GM12878 (cell line): ENCODE results near the gene CNNM1. TPM values are rescaled to one million over a fixed set of nuclear protein-coding genes. Genes with fewer than 3 reads are reported as not detected.

ENCODE experiments used
- ATAC-seq: fragments of 200-7000 bp; cut with Tn5 transposase; 3 replicates; pipeline ENCODE4 v1.9.1; 2020; ENCODE audit warnings: mild to moderate bottlenecking, moderate library complexity
- BruUV-seq: library from RNA; stranded (reverse); fragments of 400-500 nt; replicated peaks from 2 replicates; lab custom pipeline; 2021; lab: Mats Ljungman, UMichigan
- CTCF ChIA-PET: fragments of 300-600 bp; sonication (Branson Sonifier 250); formaldehyde crosslinking; extraction: SDS; loops from one replicate; lab custom pipeline; 2021; ENCODE audit warnings: inconsistent platforms; lab: Yijun Ruan, JAX
- POLR2A ChIA-PET: fragments of 350-600 bp; formaldehyde crosslinking; extraction: SDS; loops from one replicate; lab custom pipeline; 2021; ENCODE audit warnings: inconsistent platforms; lab: Charles Lee
- RAD21 ChIA-PET: fragments of 300-600 bp; sonication (Branson Sonifier 250); formaldehyde crosslinking; loops from one replicate; lab custom pipeline; 2023; ENCODE audit warnings: antibody characterized with exemption; ENCODE audit not compliant: unreplicated experiment; lab: Charles Lee
- SMC1A ChIA-PET: fragments of 300-600 bp; sonication (Branson Sonifier 250); formaldehyde crosslinking; loops from one replicate; lab custom pipeline; 2023; ENCODE audit not compliant: unreplicated experiment, uncharacterized antibody; lab: Charles Lee
- DNase-seq: peaks from one replicate; pipeline ENCODE4 v3.0.0-alpha.2; 2011; ENCODE audit warnings: low read depth, low spot score
- FAIRE-seq: peaks from 3 replicates; lab custom pipeline; 2011; peaks lifted over from hg19 to GRCh38; lab: Jason Lieb, UNC
- H2AFZ ChIP-seq: 2 replicates; pipeline ENCODE4 v1.6.0; 2011; ENCODE audit warnings: low read depth, low read length, control low read depth; ENCODE audit not compliant: control insufficient read depth
- H3K27ac ChIP-seq: 2 replicates; pipeline ENCODE4 v1.5.1; 2011; ENCODE audit warnings: control low read depth; ENCODE audit not compliant: control insufficient read depth, insufficient read depth
- H3K27me3 ChIP-seq, 2 experiments: replicated peaks in 1 of 2; 2 replicates each; pipeline versions ENCODE4 v1.6.0 to v1.6.1; 2011; ENCODE audit warnings: low read length in 1 of 2; ENCODE audit not compliant: control insufficient read depth in 2 of 2, insufficient read depth in 2 of 2
- H3K36me3 ChIP-seq, 2 experiments: 2 replicates each; pipeline ENCODE4 v1.5.1; 2011; ENCODE audit warnings: low read length in 1 of 2; ENCODE audit not compliant: control insufficient read depth in 2 of 2, insufficient read depth in 2 of 2
- H3K4me1 ChIP-seq: 2 replicates; pipeline ENCODE4 v1.6.1; 2011; ENCODE audit warnings: mild to moderate bottlenecking, low read length, moderate library complexity, mixed read lengths; ENCODE audit not compliant: control insufficient read depth, insufficient read depth
- H3K4me2 ChIP-seq: 2 replicates; pipeline ENCODE4 v1.6.0; 2011; ENCODE audit warnings: control low read depth; ENCODE audit not compliant: control insufficient read depth, insufficient read depth
- H3K4me3 ChIP-seq: fragments of 200-600 bp; sonication (generic); 2 replicates; pipeline ENCODE4 v1.5.1; 2016
- H3K79me2 ChIP-seq: 2 replicates; pipeline ENCODE4 v1.6.0; 2011; ENCODE audit warnings: low read length; ENCODE audit not compliant: control insufficient read depth, insufficient read depth
- H3K9ac ChIP-seq: 2 replicates; pipeline ENCODE4 v1.8.0; 2011; ENCODE audit warnings: low read length, control low read depth, mixed read lengths; ENCODE audit not compliant: control insufficient read depth, insufficient read depth
- H3K9me3 ChIP-seq: replicated peaks from 3 replicates; pipeline ENCODE4 v1.5.1; 2011; ENCODE audit warnings: mild to moderate bottlenecking, low read length; ENCODE audit not compliant: control insufficient read depth, insufficient read depth
- H4K20me1 ChIP-seq: 2 replicates; pipeline ENCODE4 v1.6.0; 2011; ENCODE audit not compliant: control insufficient read depth, insufficient read depth
- ATF2 ChIP-seq: IDR thresholded peaks from 2 replicates; pipeline ENCODE4 v1.6.1; 2012; ENCODE audit warnings: low read length, inconsistent platforms
- EP300 ChIP-seq, 2 experiments: fragments of 150-350 bp in 1 of 2; IDR thresholded peaks; 2 replicates each; pipeline ENCODE4 v1.6.1; 2011 to 2012; ENCODE audit warnings: low read depth in 2 of 2, low read length in 2 of 2, borderline replicate concordance in 1 of 2, improper control_type of control experiment in 1 of 2, inconsistent platforms in 1 of 2; ENCODE audit not compliant: control insufficient read depth in 1 of 2
- NFYB ChIP-seq: IDR thresholded peaks from 2 replicates; pipeline ENCODE4 v1.6.1; 2011; ENCODE audit warnings: low read depth, mild to moderate bottlenecking, low read length, improper control_type of control experiment, moderate library complexity; ENCODE audit not compliant: insufficient read depth
- POLR2A ChIP-seq: IDR thresholded peaks from 2 replicates; pipeline ENCODE4 v1.6.1; 2011; ENCODE audit warnings: low read depth, mild to moderate bottlenecking, low read length
- USF1 ChIP-seq: IDR thresholded peaks from 2 replicates; pipeline ENCODE4 v1.6.1; 2011; ENCODE audit warnings: borderline replicate concordance, low read depth, mild to moderate bottlenecking, moderate library complexity, mixed read lengths, low read length; ENCODE audit not compliant: insufficient read depth; ENCODE audit errors: extremely low read length
- WGBS: methylation state at CpG from one replicate; pipeline ENCODE4 v1.1.6; 2016; ENCODE audit warnings: low lambda C conversion rate; ENCODE audit not compliant: insufficient replicate concordance, insufficient coverage; ENCODE audit errors: missing lambda C conversion rate; 5-methylcytosine and 5-hydroxymethylcytosine counted together
- in situ Hi-C: fragments of 300-500 bp; cut with MboI; formaldehyde crosslinking; loops from 9 replicates; pipeline ENCODE4 v1.14.3; 2018; ENCODE audit warnings: mixed read lengths
- intact Hi-C: fragments of 100-400 bp; cut with micrococcal nuclease; formaldehyde crosslinking; loops from one replicate; pipeline ENCODE4 v1.14.2; 2022; ENCODE audit not compliant: unreplicated experiment
- polyA plus RNA-seq, 11 experiments: library from polyadenylated mRNA; depleted of rRNA in 4 of 11; unstranded in 6 of 11; stranded (reverse) in 5 of 11; fragments of >200 nt; fragmentation: Nextera tagmentation in 4 of 11; fragmentation: Illumina TruSeq in 1 of 11; extraction: Ambion mirVana in 4 of 11; extraction: Trizol in 1 of 11; gene quantifications; 1 replicate in 1 of 11; 2 replicates in 10 of 11; pipeline versions ENCODE4 v1.2.1 to v1.2.3, GENCODE V29; 2011 to 2016; ENCODE audit warnings: inconsistent platforms in 2 of 11, missing spikeins in 2 of 11, low read depth in 1 of 11
- total RNA-seq, 4 experiments: library from RNA; depleted of rRNA in 3 of 4; stranded (reverse); fragments of >200 nt in 3 of 4; fragmentation: Illumina TruSeq in 1 of 4; extraction: Trizol in 1 of 4; gene quantifications; 2 replicates each; pipeline versions ENCODE4 v1.2.1 to v1.2.3, GENCODE V29; 2013 to 2021
- TF ChIP-seq, protein P1 (sequence below): IDR thresholded peaks from 2 replicates; pipeline ENCODE4 v1.6.1; 2011; ENCODE audit warnings: borderline replicate concordance, low read depth, mild to moderate bottlenecking, moderate library complexity, low read length; ENCODE audit not compliant: insufficient read depth, poor library complexity, severe bottlenecking

Gene CNNM1
- total and polyA plus RNA-seq, 10 of the 15 experiments (the other 5 are each of a cell fraction or from before 2014, with no cell fraction given) = 0.01 TPM; not detected in 9

GRCh38 chr10:99396471-99396870 is 67.3 kb downstream of the CNNM1 start:
- H3K4me1 ChIP-seq = no peaks in the 10 kb centered on the region
- RAD21 ChIA-PET = no interaction called here
- no peak overlapping the region for H3K4me2 ChIP-seq
- SMC1A ChIA-PET = no interaction called here
- in situ Hi-C loops (no loop called here), intact Hi-C loops (no loop called here)
- H3K79me2 ChIP-seq = no peaks in the 10 kb centered on the region
- 91% methylated on average over 3 of the region's 3 CpGs for WGBS
- H3K4me3 ChIP-seq = no peak overlapping the region
- H3K9ac ChIP-seq = no peak overlapping the region
- H3K27ac ChIP-seq = no peak overlapping the region
- CTCF ChIA-PET = no interaction called here
- POLR2A ChIA-PET = no interaction called here
- no peak overlapping the region for H2AFZ ChIP-seq
- DNase-seq = no peak
- H3K36me3 ChIP-seq = peaks cover 7 to 8% of the 10 kb centered on the region in 2 experiments; a peak in 2 of 4 replicates
- no peak for FAIRE-seq
- TF ChIP-seq EP300 (IDR thresholded peaks at IDR 0.05; ENCODE audit: borderline replicate concordance in 1 of 2, control insufficient read depth in 1 of 2, low read depth in 2 of 2, low read length in 2 of 2) (no peak), NFYB (no peak), POLR2A (no peak), ATF2 (no peak), USF1 (no peak)
- TF ChIP-seq, protein P1, sequence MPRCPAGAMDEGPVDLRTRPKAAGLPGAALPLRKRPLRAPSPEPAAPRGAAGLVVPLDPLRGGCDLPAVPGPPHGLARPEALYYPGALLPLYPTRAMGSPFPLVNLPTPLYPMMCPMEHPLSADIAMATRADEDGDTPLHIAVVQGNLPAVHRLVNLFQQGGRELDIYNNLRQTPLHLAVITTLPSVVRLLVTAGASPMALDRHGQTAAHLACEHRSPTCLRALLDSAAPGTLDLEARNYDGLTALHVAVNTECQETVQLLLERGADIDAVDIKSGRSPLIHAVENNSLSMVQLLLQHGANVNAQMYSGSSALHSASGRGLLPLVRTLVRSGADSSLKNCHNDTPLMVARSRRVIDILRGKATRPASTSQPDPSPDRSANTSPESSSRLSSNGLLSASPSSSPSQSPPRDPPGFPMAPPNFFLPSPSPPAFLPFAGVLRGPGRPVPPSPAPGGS = no peak
- no peaks in the 10 kb centered on the region for H4K20me1 ChIP-seq
- ATAC-seq = no peak
- BruUV-seq = no TSS peak
- H3K27me3 ChIP-seq = no peaks in the 10 kb centered on the region
- no peaks in the 10 kb centered on the region for H3K9me3 ChIP-seq
